Measurements from ENCODE around the gene NSUN3.

NSUN3 gene

DNA sequence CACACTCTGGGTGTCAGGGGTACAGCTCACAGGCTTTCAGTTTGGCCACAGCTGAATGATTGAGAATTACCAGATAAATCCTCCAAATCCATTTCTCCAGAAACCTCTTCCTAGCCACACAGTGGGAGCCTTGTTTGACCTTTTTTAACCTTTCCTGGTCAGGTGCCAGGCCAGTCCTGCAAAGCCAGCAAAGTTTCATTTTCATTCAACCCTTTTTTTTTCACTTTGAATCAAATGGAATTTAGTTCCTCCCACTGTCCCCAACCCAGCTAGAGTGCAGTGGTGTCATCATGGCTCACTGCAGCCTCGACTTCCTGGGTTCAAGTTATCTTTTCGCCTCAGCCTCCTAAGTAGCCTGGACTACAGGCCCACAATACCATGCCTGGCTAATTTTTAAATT is 67.8 kb downstream of the NSUN3 start:
- peak in 1 of 4 experiments; percentile 6 for DNase-seq

DNA sequence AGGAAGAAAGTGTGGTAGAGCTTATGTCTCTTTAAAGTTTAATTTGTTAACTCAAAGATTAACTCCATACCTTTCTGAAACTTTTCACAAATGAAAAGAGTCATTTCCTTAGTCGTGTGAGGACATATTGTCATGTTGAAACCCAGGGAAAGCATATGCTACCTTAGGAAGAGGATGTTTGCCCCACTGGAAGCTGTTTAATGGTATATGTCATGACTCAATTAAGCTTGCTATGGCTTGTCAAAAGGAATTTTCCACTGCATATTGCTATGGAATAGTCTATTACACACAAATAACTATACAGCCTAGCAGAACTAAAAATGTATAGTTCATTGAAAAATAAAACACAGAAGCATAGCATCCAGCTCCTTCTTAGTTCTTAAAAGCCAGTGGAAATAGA is 69.9 kb downstream of the NSUN3 start:
- no peak for DNase-seq

DNA sequence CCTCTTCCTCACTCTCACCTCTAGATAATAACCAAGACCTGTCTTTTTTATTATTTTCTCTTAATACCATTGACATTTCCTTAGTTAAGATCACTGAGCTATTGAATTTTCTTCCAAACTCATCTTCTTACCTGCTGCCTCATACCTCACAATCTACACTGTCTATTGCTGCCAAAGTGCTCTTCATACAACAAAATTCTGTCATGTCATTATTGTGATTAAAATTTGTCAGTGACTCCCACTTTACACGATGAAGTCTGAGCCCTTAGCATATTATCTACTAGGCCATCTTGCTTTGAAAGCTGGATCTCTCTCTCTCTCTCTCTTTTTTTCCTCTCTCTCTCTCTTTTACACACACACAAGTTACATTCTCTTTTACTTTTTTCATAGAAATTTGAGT is 73.3 kb downstream of the NSUN3 start:
- no peak for DNase-seq

DNA sequence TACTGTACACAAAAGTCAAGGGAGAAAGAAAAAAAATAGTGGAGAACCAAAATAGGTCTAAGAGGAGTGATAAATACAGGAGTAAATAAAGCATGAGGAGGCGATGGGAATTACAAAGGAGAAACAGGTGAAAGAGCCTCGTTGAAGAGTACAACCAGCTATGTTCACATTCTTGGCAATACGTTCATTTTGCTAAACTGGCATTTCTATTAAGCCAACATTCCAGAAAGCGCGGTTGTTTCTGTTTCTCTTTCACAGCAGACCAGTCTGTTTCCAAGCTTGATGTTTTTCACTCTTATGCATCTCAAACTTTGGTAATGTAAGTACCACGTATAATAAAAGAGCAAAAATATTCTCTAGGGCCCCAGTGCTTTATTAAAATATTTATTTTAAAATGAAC is 74.5 kb downstream of the NSUN3 start:
- DNase-seq = no peak

DNA sequence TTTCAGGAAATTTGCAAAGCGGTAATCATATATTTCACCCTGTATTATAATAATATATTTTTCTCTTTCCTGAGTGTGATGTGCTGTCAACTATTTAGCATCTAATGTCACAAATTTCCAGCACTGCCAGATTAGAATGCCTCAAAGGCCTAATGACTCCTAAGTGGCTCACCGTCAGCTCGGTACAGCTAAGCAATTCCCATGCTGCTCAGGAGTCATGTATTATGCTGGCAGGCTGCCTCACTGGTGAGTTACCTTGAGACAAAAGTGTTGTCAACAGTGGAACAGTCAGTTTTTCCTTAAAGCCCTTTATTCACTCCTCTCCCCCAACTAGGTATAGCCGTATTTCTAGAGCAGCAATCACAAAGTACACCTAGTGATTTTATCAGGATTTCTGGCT is 83.6 kb downstream of the NSUN3 start:
- no peak for DNase-seq

DNA sequence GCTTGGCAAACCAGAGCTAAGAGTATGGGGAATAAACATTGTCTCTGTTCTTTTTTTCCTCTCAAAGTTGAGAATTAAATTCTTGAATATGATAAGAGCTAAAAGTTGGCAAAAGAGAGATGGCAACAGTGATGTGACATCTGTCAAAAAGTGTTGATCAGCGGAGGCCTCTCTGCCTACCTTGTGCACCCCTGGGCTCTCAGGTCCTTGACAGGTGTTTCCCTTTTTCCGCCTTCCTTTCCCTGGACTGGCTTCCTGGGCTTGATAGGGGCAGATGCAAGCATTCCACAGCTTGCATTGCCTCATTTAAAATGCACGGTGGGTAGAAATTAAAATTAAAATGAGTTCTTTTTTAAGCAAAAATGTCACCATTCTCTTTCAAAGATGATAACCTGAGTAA is 84.2 kb downstream of the NSUN3 start:
- DNase-seq = no peak

DNA sequence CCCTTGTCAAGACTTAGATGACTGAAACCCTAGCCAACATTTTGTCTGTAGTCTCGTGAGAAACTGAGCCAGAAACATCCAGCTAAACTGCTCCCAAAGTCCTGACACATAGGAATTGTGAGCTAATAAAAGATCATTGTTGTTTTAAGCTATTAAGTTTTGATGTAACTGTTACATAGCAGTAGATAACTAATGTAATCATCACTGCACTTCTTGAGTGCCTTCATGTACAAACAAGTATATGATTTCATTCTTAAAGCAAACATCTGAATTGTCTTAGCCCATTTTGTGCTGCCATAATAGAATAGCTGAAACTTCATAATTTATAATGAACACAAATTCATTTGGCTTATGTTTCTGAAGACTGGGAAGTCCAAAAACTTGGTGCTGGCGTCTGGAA is 87.3 kb downstream of the NSUN3 start:
- no peak for DNase-seq

DNA sequence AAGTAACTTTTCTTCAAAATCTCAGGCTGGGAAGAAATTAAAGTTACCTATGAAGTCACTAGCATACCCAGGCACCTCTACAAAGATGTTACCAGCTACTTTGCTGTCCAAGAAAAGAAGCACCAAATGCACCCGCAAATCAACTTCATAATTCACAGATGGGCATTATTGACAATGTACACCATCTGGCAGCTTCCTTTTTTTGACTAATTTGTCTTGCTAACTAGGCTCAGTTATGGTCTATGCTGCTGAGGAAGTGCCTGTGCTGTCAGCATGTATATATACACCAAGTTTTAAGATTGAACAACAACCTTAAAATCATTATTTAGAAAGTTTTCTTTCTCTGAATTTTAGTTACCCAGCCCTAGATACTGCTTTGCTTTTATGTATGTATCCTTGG is 93.8 kb downstream of the NSUN3 start:
- peak in 1 of 4 experiments; percentile 4 for DNase-seq

DNA sequence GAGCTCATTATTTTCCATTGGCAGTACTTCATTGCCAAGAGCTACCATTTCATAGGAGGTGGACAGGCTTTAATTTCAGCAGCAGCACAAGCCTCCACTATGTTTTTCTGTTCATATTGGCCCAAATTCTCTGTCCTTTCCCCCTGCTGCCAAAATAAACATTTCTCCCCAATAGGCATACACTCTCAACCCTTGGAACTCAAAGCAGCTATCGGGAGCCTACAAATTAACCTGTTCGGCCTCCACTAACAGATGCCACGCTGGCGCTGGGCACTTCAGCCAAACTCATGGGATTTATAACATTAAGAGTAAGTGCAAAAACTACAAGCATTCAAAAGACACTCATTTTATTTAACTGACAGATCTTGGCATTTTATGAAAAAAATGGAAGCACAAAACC is 95.7 kb downstream of the NSUN3 start:
- DNase-seq = no peak

DNA sequence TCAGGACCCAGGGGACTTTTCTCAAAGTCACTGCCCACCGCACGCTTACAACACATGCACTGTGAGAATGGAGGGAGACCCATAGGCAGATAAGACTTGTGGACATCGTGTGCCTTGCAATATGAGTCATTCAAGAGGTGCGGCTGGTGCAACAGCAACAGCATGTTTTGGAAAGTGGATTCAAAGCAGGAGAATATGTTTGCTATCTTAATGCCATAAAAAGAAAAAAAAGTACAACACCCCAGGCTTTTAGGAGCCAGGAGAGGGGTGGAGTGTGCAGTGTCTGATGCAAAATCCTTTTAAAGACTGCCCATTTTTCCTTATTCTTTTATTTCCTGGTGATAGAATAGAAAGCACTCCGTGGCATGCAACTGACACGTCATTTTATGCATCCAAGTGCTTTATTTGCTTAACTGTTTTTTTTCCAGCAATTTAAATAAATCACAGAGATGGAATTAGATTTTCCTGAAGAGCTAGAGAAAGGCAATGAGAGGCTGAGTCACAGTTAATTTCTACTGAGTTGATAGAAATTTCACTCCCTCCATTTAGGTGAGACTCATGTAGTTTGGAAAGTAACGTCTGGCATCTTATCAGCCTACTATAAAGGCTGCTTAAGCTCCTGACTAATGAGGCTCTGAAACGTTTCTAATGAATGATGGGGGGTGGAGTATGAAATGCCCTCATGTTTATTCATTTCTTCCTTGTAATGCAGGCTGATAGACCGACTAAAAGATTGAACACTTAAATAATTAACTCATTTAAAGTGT is 96.4 kb downstream of the NSUN3 start:
- DNase-seq = no peak

DNA sequence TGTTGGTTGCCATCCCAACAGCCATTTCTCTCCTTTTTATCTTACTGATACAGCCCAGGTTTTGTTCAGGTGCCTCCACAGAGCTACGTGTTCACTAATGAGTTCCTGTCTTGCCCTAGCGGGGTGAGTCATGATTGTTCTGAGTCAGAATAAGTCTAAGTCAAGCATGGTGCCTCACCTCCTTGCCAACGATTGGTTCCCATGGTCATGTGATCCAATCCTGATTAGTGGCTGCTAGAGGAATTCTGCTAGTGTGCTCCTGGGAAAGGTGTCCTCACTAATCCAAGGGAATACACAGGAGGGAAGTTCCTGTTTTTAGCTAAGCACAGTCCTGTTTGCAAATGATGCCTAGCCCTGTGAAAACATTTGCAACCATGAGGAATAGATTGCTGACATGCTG is 99.8 kb downstream of the NSUN3 start:
- DNase-seq = no peak

DNA sequence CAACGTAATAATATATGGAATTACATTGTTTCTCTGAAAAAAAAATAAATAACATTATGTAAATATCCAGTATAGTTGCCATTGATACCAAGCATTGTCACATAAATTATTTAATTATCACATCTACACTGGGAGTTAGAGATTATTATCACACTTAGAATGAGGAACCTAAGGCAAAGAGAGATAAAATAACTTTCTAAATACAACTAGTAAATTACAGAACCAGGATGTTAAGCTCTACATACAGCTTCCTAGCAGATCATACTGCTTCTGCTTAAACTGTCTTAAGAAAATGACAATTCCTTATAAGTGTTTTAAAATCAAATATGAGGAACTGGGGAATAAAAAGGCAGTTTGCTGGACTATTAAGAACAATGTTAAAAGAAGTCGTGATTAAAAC is 104.5 kb downstream of the NSUN3 start:
- no peak for DNase-seq

DNA sequence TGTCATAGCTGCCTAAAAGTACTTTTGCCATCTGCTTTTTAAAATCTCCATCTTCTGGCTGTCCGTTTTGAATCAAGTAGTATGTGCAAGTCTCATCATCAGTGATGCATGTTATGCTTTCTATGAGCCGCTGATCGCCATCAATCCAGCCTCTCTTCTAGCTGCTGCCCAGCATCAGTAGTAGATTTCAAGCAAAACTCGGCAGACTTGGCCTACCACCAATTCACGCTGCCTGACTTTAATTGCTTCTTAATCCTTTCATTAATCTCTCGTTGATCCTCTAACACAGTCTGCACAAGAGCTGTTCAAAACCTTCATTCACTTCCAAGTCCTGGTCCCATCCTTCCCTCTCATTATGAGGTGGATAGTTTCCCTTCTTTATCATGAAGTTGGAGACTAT is 104.9 kb downstream of the NSUN3 start:
- no peak for DNase-seq

DNA sequence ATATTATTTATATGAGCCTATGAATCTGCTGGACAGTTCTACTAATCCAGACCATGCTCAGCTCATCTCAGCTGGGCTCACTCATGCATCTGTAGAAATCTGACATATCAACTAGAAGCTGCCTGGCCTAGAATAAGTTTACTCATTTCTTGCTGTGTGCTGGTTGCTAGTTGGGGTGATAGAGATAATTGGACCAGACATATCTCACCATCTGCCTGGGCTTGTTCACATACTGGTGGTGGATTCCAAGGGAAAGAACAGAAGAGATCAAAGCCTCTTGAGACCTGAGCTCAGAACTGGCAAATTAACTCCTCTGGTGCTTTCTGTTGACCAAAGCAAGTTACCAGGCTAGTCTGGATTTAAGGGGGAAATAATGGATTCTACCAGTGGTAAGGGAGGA is 109.1 kb downstream of the NSUN3 start:
- no peak for DNase-seq

DNA sequence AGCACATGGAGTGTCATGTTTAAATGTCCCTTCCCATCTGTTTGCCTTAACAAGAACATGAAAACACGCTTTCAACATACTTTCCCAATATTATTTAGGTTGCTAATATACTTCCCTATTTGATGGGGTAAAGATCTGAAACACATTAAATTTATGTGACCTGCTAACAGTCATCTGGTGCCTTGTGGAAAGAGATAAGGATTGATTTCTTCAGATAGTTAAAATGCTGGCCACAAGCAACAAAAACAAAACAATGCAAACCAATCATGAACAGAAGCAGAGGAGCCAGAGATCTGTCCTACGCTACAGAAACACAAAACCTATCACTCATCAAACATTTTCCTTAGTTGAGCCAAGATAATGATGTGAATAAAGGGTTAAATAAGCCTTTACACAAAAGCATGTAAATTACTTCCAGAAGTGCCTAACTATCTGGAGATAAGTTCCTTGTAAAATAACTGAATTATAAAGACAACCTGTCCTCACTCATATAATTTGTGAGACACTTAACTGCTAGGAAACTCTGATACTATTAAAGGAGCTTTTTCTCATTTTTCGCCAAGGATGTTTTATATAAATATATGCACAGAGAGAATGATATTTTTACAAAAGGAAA is 109.9 kb downstream of the NSUN3 start:
- DNase-seq = no peak

DNA sequence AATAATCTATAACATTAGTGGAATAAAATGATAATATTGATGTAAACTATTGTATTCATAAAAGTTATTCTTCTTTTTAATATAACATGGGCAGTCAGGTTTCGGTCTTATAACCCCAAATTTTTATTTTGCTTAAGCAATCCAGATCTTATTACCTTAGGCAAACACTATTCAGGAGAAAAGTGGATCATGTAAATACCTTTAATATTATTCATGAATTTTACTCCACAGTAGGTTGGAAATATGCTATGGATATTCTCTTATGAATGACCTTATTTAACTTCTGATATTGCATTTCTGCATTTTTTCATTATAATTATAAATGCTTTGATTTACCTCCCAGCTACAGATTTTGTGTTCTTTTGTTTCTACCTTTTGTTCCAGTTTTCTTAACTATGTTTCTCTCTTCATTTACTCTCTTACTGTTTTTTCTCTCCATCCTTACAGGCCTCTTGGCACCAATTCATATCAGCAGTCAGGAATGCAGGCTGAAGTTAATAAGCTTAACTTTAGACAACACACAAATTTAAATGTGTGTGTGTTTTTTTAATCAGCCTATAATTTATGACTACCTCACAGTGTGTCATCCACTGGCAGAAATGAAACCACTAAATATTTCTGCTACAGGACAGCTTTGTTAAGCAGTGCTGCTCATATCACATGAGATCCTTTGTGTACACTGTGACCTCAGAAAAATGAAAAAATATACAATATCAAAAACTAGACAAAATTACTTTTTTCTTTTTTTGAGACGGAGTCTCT is 111.0 kb downstream of the NSUN3 start:
- DNase-seq = no peak

DNA sequence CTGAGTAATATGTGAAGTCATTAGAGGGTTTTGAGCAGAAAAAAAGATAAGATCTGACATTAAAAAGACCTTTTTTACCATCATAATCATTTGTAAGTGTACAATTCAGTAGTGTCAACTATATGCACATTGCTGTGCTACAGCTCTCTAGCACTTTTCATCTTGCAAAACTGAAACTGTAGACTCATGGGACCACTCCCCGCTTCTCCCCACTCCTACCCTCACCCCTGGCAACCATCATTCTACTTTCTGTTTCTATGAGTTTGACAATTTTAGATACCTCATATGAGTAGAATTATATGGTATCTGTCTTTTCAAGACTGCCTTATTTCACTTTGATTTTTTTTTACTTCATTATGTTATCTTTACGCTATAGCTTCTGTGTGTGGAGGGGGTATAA is 112.8 kb downstream of the NSUN3 start:
- DNase-seq = no peak

DNA sequence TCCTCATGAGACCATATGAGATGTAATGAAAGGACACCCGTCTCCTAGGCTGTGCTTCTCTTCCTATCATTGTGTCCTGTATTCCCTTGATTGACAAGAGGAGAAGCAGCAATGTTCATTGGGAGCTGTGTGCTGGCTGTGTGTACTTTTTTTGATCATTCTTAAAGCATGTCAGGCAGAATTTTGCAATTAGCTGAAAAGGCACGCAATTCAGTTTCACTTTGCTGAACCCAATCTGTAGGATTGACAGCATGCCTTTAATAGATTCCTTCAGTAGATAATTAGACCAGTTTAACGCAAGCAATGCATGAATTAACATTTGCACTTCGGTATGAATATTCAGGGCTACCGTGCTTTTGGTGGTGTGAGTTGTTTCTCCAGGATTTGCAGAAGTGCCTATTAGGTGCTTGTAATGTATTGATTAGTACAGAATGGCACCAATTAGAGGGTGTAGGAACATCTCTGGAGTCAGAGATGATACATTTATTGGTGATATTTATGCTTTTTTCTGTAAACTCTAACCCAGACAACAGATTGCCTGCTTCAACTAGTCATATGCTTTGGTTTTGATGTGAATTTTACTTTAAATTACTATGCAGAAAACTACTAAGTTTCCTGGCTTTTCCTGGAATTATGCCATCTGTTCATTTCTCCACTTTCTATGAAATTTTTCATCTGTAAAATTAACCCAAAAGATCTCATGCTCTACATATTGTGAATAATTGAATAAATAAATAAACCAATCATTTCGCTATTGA is 114.3 kb downstream of the NSUN3 start:
- no peak for DNase-seq

All from suppressor macrophage (primary cell).